Lower leg skin (tissue), 3 donors: ENCODE measurements around the gene THEM5.

ENCODE experiments used
- POLR2A ChIP-seq, 2 donors: fragments of 450-650 bp; IDR thresholded peaks; one replicate each; pipeline ENCODE4 v1.6.1; 2016 to 2017; ENCODE audit warnings: antibody characterized with exemption in 2 of 2, mild to moderate bottlenecking in 1 of 2, moderate library complexity in 1 of 2
- TF ChIP-seq, protein P1 (sequence below), 3 donors: fragments of 450-650 bp; IDR thresholded peaks; one replicate each; pipeline ENCODE4 v1.5.1; 2016; ENCODE audit warnings: antibody characterized with exemption in 3 of 3, mild to moderate bottlenecking in 3 of 3, moderate library complexity in 2 of 3

DNA sequence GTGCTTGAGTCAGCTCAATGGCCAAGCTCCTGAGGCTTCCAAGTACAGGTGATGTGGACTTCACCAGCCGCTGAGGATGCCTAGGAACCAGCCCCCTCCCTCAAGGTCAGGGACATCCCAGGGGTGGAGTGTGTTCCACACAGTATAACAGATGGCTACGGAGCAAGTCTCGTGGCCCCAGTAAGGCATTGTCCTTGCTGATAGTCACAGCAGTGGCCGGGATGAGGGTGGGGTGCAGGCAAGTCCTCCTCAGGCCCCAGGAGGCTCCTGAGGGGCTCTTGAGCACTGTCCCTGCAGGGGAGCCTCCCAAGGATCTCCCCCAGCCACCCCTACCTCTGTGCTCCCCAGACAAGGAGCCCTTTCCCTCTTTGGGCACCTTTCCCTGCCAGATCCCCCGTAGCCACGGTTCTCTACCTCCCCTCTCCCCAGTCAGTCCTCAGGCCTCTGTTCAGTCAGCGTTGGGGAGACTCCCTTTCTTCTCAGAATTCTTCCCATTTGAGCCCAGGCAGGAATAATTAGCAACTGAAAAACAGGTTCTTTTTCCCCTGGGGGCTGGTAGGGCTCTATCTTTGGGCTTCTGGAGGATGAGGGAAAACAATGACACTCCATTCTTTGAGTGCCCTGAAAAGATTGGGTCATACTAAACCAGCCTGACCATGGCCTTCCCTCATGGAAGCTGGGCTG lies 7.1 kb upstream of the THEM5 start:
- no peak for TF ChIP-seq POLR2A (IDR thresholded peaks at IDR 0.05)
- TF ChIP-seq, protein P1, sequence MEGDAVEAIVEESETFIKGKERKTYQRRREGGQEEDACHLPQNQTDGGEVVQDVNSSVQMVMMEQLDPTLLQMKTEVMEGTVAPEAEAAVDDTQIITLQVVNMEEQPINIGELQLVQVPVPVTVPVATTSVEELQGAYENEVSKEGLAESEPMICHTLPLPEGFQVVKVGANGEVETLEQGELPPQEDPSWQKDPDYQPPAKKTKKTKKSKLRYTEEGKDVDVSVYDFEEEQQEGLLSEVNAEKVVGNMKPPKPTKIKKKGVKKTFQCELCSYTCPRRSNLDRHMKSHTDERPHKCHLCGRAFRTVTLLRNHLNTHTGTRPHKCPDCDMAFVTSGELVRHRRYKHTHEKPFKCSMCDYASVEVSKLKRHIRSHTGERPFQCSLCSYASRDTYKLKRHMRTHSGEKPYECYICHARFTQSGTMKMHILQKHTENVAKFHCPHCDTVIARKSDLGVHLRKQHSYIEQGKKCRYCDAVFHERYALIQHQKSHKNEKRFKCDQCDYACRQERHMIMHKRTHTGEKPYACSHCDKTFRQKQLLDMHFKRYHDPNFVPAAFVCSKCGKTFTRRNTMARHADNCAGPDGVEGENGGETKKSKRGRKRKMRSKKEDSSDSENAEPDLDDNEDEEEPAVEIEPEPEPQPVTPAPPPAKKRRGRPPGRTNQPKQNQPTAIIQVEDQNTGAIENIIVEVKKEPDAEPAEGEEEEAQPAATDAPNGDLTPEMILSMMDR (IDR thresholded peaks at IDR 0.05) = no peak
